IMR-90 (cell line): Measurements from ENCODE around the gene RAB28. TPM values are rescaled to one million over a fixed set of nuclear protein-coding genes. Genes with fewer than 3 reads are reported as not detected.

Experiments used
- ATAC-seq: fragments of 200-7000 bp; cut with Tn5 transposase; 2 replicates; pipeline ENCODE4 v1.9.1; 2020; ENCODE audit warnings: low read depth, mild to moderate bottlenecking, moderate library complexity
- BruUV-seq: library from RNA; stranded (reverse); fragments of 400-500 nt; replicated peaks from 2 replicates; lab custom pipeline; 2021; lab: Mats Ljungman, UMichigan
- CTCF ChIA-PET: fragments of 300-600 bp; formaldehyde crosslinking; extraction: SDS; loops from one replicate; lab custom pipeline; 2021; ENCODE audit warnings: antibody characterized with exemption; lab: Yijun Ruan, JAX
- POLR2A ChIA-PET: fragments of 300-600 bp; sonication (Branson Sonifier 250); formaldehyde crosslinking; loops from one replicate; lab custom pipeline; 2022; ENCODE audit warnings: antibody characterized with exemption; ENCODE audit not compliant: unreplicated experiment; lab: Charles Lee
- DNase-seq: peaks from one replicate; pipeline ENCODE4 v3.0.0; 2013
- H2AFZ ChIP-seq: replicated peaks from 2 replicates; pipeline ENCODE3; 2013; ENCODE audit warnings: low read length, mild to moderate bottlenecking; ENCODE audit not compliant: poor library complexity
- H2AK5ac ChIP-seq: 2 replicates; pipeline ENCODE4 v1.6.1; 2013; ENCODE audit warnings: low read depth, low read length, inconsistent platforms
- H2AK9ac ChIP-seq: replicated peaks from 2 replicates; pipeline ENCODE3; 2013; ENCODE audit warnings: mild to moderate bottlenecking, low read depth, low read length, moderate library complexity; ENCODE audit not compliant: poor library complexity
- H2BK120ac ChIP-seq: 2 replicates; pipeline ENCODE4 v1.6.1; 2013; ENCODE audit warnings: low read depth, low read length, inconsistent platforms
- H2BK15ac ChIP-seq: 3 replicates; pipeline ENCODE4 v1.6.1; 2013; ENCODE audit warnings: low read depth, low read length, inconsistent platforms
- H2BK20ac ChIP-seq: 2 replicates; pipeline ENCODE4 v1.6.1; 2013; ENCODE audit warnings: low read depth, mild to moderate bottlenecking, inconsistent platforms, low read length, moderate library complexity
- H2BK5ac ChIP-seq: 2 replicates; pipeline ENCODE4 v1.6.1; 2013; ENCODE audit warnings: mild to moderate bottlenecking, low read depth, low read length, inconsistent platforms; ENCODE audit not compliant: poor library complexity, severe bottlenecking
- H3K14ac ChIP-seq: replicated peaks from 2 replicates; pipeline ENCODE4 v1.6.1; 2013; ENCODE audit warnings: low read depth, low read length, inconsistent platforms
- H3K18ac ChIP-seq: 2 replicates; pipeline ENCODE4 v1.6.1; 2013; ENCODE audit warnings: low read depth, low read length, control low read depth
- H3K23ac ChIP-seq: 2 replicates; pipeline ENCODE4 v1.6.1; 2013; ENCODE audit warnings: low read depth, low read length, inconsistent platforms
- H3K27ac ChIP-seq: 2 replicates; pipeline ENCODE4 v1.5.1; 2013; ENCODE audit warnings: mild to moderate bottlenecking, control low read depth, low read length; ENCODE audit not compliant: insufficient read depth
- H3K27me3 ChIP-seq: 2 replicates; pipeline ENCODE4 v1.6.1; 2013; ENCODE audit warnings: low read length; ENCODE audit not compliant: control insufficient read depth, insufficient read depth
- H3K36me3 ChIP-seq: 2 replicates; pipeline ENCODE4 v1.6.1; 2013; ENCODE audit warnings: low read length, mixed read lengths; ENCODE audit not compliant: control insufficient read depth, insufficient read depth
- H3K4ac ChIP-seq: 2 replicates; pipeline ENCODE4 v1.6.1; 2013; ENCODE audit warnings: low read depth, low read length, inconsistent platforms
- H3K4me1 ChIP-seq: 2 replicates; pipeline ENCODE4 v1.6.1; 2013; ENCODE audit warnings: low read length, mixed read lengths; ENCODE audit not compliant: control insufficient read depth, insufficient read depth
- H3K4me2 ChIP-seq: 2 replicates; pipeline ENCODE4 v1.6.1; 2013; ENCODE audit warnings: low read depth, mild to moderate bottlenecking, control low read depth, low read length, moderate library complexity
- H3K4me3 ChIP-seq: 2 replicates; pipeline ENCODE4 v1.5.1; 2013; ENCODE audit warnings: low read depth, mild to moderate bottlenecking, control low read depth, low read length, moderate library complexity; ENCODE audit not compliant: insufficient read depth
- H3K56ac ChIP-seq: 2 replicates; pipeline ENCODE4 v1.6.1; 2013; ENCODE audit warnings: low read length, inconsistent platforms; ENCODE audit not compliant: insufficient read depth; ENCODE audit errors: extremely low read depth
- H3K79me1 ChIP-seq, 2 experiments: 2 replicates each; pipeline ENCODE4 v1.6.1; 2013; ENCODE audit warnings: low read length in 2 of 2, inconsistent platforms in 1 of 2, low read depth in 1 of 2
- H3K9ac ChIP-seq: 2 replicates; pipeline ENCODE4 v1.6.1; 2013; ENCODE audit warnings: low read depth, low read length, control low read depth
- H3K9me1 ChIP-seq: 2 replicates; pipeline ENCODE4 v1.6.1; 2013; ENCODE audit warnings: low read length, inconsistent platforms; ENCODE audit not compliant: insufficient read depth
- H3K9me3 ChIP-seq: 2 replicates; pipeline ENCODE4 v1.6.1; 2013; ENCODE audit warnings: low read length; ENCODE audit not compliant: control insufficient read depth, insufficient read depth
- H4K20me1 ChIP-seq: 2 replicates; pipeline ENCODE4 v1.6.1; 2013; ENCODE audit warnings: low read length, inconsistent platforms; ENCODE audit not compliant: insufficient read depth
- H4K5ac ChIP-seq: 2 replicates; pipeline ENCODE4 v1.6.1; 2013; ENCODE audit warnings: mild to moderate bottlenecking, low read depth, low read length, control low read depth
- H4K8ac ChIP-seq, 2 experiments: 2 replicates each; pipeline ENCODE4 v1.6.1; 2013; ENCODE audit warnings: low read depth in 2 of 2, low read length in 2 of 2, control low read depth in 1 of 2, inconsistent platforms in 1 of 2
- H4K91ac ChIP-seq: 2 replicates; pipeline ENCODE4 v1.6.1; 2013; ENCODE audit warnings: low read depth, low read length, inconsistent platforms; ENCODE audit not compliant: insufficient read depth
- CHD1 ChIP-seq: IDR thresholded peaks from 2 replicates; pipeline ENCODE4 v1.6.1; 2012; ENCODE audit warnings: low read depth, low read length, improper control_type of control experiment
- CTCF ChIP-seq: conservative IDR thresholded peaks from 2 replicates; pipeline ENCODE4 v1.5.1; 2012; ENCODE audit warnings: mild to moderate bottlenecking, low read depth, low read length, improper control_type of control experiment
- ELK1 ChIP-seq: fragments of 150-350 bp; IDR thresholded peaks from 2 replicates; pipeline ENCODE4 v1.6.1; 2016; ENCODE audit warnings: low read depth, mild to moderate bottlenecking, low read length, moderate library complexity, borderline replicate concordance
- FOS ChIP-seq: fragments of 150-350 bp; IDR thresholded peaks from 2 replicates; pipeline ENCODE4 v1.6.1; 2016; ENCODE audit warnings: low read depth, low read length
- MAFK ChIP-seq: IDR thresholded peaks from 2 replicates; pipeline ENCODE4 v1.6.1; 2012; ENCODE audit warnings: low read depth, low read length, improper control_type of control experiment
- MXI1 ChIP-seq: IDR thresholded peaks from 2 replicates; pipeline ENCODE4 v1.6.1; 2012; ENCODE audit warnings: low read depth, mild to moderate bottlenecking, low read length, moderate library complexity, borderline replicate concordance
- NFE2L2 ChIP-seq: fragments of 150-350 bp; IDR thresholded peaks from 2 replicates; pipeline ENCODE4 v1.6.1; 2016; ENCODE audit warnings: low read depth, mild to moderate bottlenecking, low read length
- POLR2A ChIP-seq: IDR thresholded peaks from 2 replicates; pipeline ENCODE4 v1.6.1; 2012; ENCODE audit warnings: mild to moderate bottlenecking, low read depth, low read length
- RAD21 ChIP-seq: IDR thresholded peaks from 2 replicates; pipeline ENCODE4 v1.6.1; 2012; ENCODE audit warnings: low read length, improper control_type of control experiment
- RCOR1 ChIP-seq: IDR thresholded peaks from 2 replicates; pipeline ENCODE4 v1.6.1; 2012; ENCODE audit warnings: mild to moderate bottlenecking, low read length, improper control_type of control experiment; ENCODE audit not compliant: insufficient replicate concordance
- RFX5 ChIP-seq: IDR thresholded peaks from 2 replicates; pipeline ENCODE4 v1.8.0; 2012; ENCODE audit warnings: low read depth, mild to moderate bottlenecking, low read length, moderate library complexity
- SMC3 ChIP-seq: fragments of 150-350 bp; IDR thresholded peaks from 2 replicates; pipeline ENCODE4 v1.6.1; 2016; ENCODE audit warnings: low read depth, mild to moderate bottlenecking, antibody characterized with exemption, low read length, moderate library complexity
- USF2 ChIP-seq: fragments of 150-350 bp; IDR thresholded peaks from 2 replicates; pipeline ENCODE4 v1.6.1; 2017; ENCODE audit warnings: mild to moderate bottlenecking, antibody characterized with exemption, low read length, low read depth
- WGBS, 2 experiments: methylation state at CpG; one replicate each; pipeline versions ENCODE4 v1.1.5 to v1.1.7; 2013; ENCODE audit warnings: missing lambda C conversion rate in 2 of 2; ENCODE audit not compliant: insufficient read length in 1 of 2; ENCODE audit errors: extremely low coverage in 2 of 2; 5-methylcytosine and 5-hydroxymethylcytosine counted together
- dilution Hi-C: fragments of 300-500 bp; cut with HindIII; formaldehyde crosslinking; loops from one replicate; pipeline ENCODE4 v1.14.3; 2018; ENCODE audit warnings: low sequenced_read_pairs; ENCODE audit not compliant: unreplicated experiment
- in situ Hi-C: fragments of 300-500 bp; cut with MboI; formaldehyde crosslinking; loops from 3 replicates; pipeline ENCODE4 v1.14.3; 2019; ENCODE audit warnings: low sequenced_read_pairs, inconsistent platforms, mixed read lengths
- intact Hi-C: fragments of 100-400 bp; cut with micrococcal nuclease; formaldehyde crosslinking; loops from 2 replicates; pipeline ENCODE4 v1.10.0; 2022
- polyA plus RNA-seq, 3 experiments: library from polyadenylated mRNA; depleted of rRNA; stranded (reverse); fragments of >200 nt; gene quantifications; 2 replicates each; pipeline ENCODE4 v1.2.3, GENCODE V29; 2012; ENCODE audit warnings: low replicate concordance in 1 of 3
- total RNA-seq: library from RNA; depleted of rRNA; stranded (reverse); fragments of >200 nt; gene quantifications from 2 replicates; pipeline ENCODE4 v1.2.3, GENCODE V29; 2012

The RAB28 gene
- total and polyA plus RNA-seq, 2 of the 4 experiments (the other 2 are of a cell fraction): 7.5 to 10.8 TPM

- BruUV-seq: no TSS peak
- POLR2A ChIA-PET: no interaction called here
- Histone ChIP-seq H2AK9ac (no peak overlapping the region), H3K18ac (no peak overlapping the region), H3K9ac (no peak overlapping the region), H2AK5ac (no peak overlapping the region), H2BK20ac (no peak overlapping the region), H3K23ac (no peak overlapping the region), H4K5ac (no peak overlapping the region), H3K14ac (no peak overlapping the region; the same call in 1 of the 2 replicates), H2BK5ac (no peak overlapping the region), H2BK120ac (no peak overlapping the region), H3K27me3 (no peaks in the 10 kb centered on the region), H4K91ac (no peak overlapping the region), H3K4me1 (no peaks in the 10 kb centered on the region), H3K27ac (no peak overlapping the region), H3K56ac (no peak overlapping the region), H2AFZ (no peak overlapping the region), H3K79me1 (peaks cover 0 to 5% of the 10 kb centered on the region in 2 experiments; a peak in 1 of 4 replicates), H3K4me3 (no peak overlapping the region), H4K8ac (no peak overlapping the region), H3K4me2 (no peak overlapping the region), H2BK15ac (no peak overlapping the region), H3K9me1 (peaks cover 3% of the 10 kb centered on the region; the same call in 1 of the 2 replicates), H3K4ac (no peak overlapping the region), H3K36me3 (peaks cover 13% of the 10 kb centered on the region; the same call in 1 of the 2 replicates), H3K9me3 (no peaks in the 10 kb centered on the region), H4K20me1 (no peaks in the 10 kb centered on the region)
- in situ Hi-C loops (no loop called here), dilution Hi-C loops (no loop called here), intact Hi-C loops (no loop called here)
- TF ChIP-seq RAD21 (no peak), CTCF (no peak), USF2 (no peak), CHD1 (no peak), RFX5 (no peak), RCOR1 (no peak), MAFK (no peak), NFE2L2 (no peak), POLR2A (no peak), MXI1 (no peak), FOS (no peak), SMC3 (no peak), ELK1 (no peak)
- no CpG with 5 or more reads among the region's 4 CpGs for WGBS, 2 experiments
- CTCF ChIA-PET: no interaction called here
- DNase-seq (peak; percentile 76), ATAC-seq (peak; percentile 57)
Observed at GRCh38 chr4:13455411-13455810, 28.7 kb downstream of the RAB28 start.
